Natural killer cell (primary cell): Measurements from ENCODE around the gene DLK1. TPM values are rescaled to one million over a fixed set of nuclear protein-coding genes. Genes with fewer than 3 reads are reported as not detected.

Experiments
- ATAC-seq, 3 donors: fragments of 150-1000 bp in 2 of 3; fragments of 200-7000 bp in 1 of 3; cut with Tn5 transposase; 1 replicate in 1 of 3; 2 replicates in 2 of 3; pipeline ENCODE4 v1.10.0; 2021; ENCODE audit warnings: mild to moderate bottlenecking in 2 of 3, moderate library complexity in 2 of 3
- DNase-seq, 2 donors: peaks; one replicate each; pipeline versions ENCODE4 v3.0.0 to v3.0.0-alpha.2; 2013 to 2021; ENCODE audit warnings: mixed read lengths in 1 of 2
- H3K27ac ChIP-seq: one replicate; pipeline ENCODE4 v1.5.1; 2013; ENCODE audit warnings: mild to moderate bottlenecking, low read length
- H3K27me3 ChIP-seq: one replicate; pipeline ENCODE4 v1.6.1; 2013; ENCODE audit warnings: low read length; ENCODE audit not compliant: control insufficient read depth, insufficient read depth
- H3K36me3 ChIP-seq: one replicate; pipeline ENCODE4 v1.6.1; 2013; ENCODE audit warnings: low read length; ENCODE audit not compliant: control insufficient read depth, insufficient read depth
- H3K4me1 ChIP-seq: one replicate; pipeline ENCODE4 v1.6.1; 2013; ENCODE audit warnings: low read length; ENCODE audit not compliant: control insufficient read depth, insufficient read depth
- H3K4me3 ChIP-seq: one replicate; pipeline ENCODE4 v1.5.1; 2013; ENCODE audit warnings: low read length
- H3K9me3 ChIP-seq: one replicate; pipeline ENCODE4 v1.6.1; 2013; ENCODE audit warnings: low read length; ENCODE audit not compliant: control insufficient read depth, insufficient read depth
- H3K27ac Mint-ChIP-seq, 2 donors: one replicate each; pipeline ENCODE4 v1.8.0; 2022; ENCODE audit warnings: mild to moderate bottlenecking in 2 of 2, mixed read lengths in 2 of 2, moderate library complexity in 1 of 2
- H3K27me3 Mint-ChIP-seq, 2 donors: one replicate each; pipeline ENCODE4 v1.8.0; 2022; ENCODE audit warnings: low read depth in 2 of 2, mixed read lengths in 2 of 2
- H3K36me3 Mint-ChIP-seq: one replicate; pipeline ENCODE4 v1.8.0; 2022; ENCODE audit warnings: mixed read lengths
- H3K4me1 Mint-ChIP-seq, 2 donors: one replicate each; pipeline ENCODE4 v1.8.0; 2022; ENCODE audit warnings: mixed read lengths in 2 of 2
- H3K4me3 Mint-ChIP-seq: one replicate; pipeline ENCODE4 v1.8.0; 2022; ENCODE audit warnings: mild to moderate bottlenecking, moderate library complexity, mixed read lengths
- H3K9me3 Mint-ChIP-seq, 2 donors: one replicate each; pipeline ENCODE4 v1.8.0; 2022; ENCODE audit warnings: mixed read lengths in 2 of 2
- WGBS: methylation state at CpG from one replicate; pipeline ENCODE4 v1.1.7; 2013; ENCODE audit warnings: missing lambda C conversion rate; ENCODE audit not compliant: insufficient coverage; 5-methylcytosine and 5-hydroxymethylcytosine counted together
- intact Hi-C: fragments of 100-400 bp; cut with micrococcal nuclease; formaldehyde crosslinking; loops from one replicate; pipeline ENCODE4 v1.14.2; 2022
- total RNA-seq, 4 donors: library from RNA; stranded (reverse); fragments of 120-200 nt in 1 of 4; gene quantifications; one replicate each; pipeline versions ENCODE4 v1.2.3 to v1.2.4, GENCODE V29; 2013 to 2022
- TF ChIP-seq, protein P1 (sequence below): fragments of 200-600 bp; IDR thresholded peaks from one replicate; pipeline ENCODE4 v1.8.0; 2022; ENCODE audit warnings: antibody characterized with exemption

Gene DLK1
- total RNA-seq, 3 donors from 2014 or later (not counting 1 experiment from before 2014, with no cell fraction given) = not detected

DNA sequence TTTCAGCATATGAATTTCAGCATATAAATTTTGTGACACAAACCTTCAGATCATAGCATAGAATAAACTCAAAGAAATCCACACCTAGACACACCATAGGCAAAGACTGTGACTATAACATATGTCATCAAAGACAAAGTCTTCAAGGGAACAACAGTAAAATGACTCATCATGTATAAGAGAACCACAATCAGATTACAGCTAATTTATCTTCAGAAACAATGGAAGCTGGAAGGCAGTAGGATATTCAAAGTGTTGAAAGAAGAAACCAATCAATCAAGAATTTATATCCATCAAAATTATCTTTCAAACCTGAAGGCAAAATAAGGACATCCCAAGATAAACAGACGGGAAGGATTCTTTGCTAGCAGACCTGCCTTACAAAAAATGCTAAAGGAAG lies 29.0 kb downstream of the DLK1 start:
- TF ChIP-seq, protein P1, sequence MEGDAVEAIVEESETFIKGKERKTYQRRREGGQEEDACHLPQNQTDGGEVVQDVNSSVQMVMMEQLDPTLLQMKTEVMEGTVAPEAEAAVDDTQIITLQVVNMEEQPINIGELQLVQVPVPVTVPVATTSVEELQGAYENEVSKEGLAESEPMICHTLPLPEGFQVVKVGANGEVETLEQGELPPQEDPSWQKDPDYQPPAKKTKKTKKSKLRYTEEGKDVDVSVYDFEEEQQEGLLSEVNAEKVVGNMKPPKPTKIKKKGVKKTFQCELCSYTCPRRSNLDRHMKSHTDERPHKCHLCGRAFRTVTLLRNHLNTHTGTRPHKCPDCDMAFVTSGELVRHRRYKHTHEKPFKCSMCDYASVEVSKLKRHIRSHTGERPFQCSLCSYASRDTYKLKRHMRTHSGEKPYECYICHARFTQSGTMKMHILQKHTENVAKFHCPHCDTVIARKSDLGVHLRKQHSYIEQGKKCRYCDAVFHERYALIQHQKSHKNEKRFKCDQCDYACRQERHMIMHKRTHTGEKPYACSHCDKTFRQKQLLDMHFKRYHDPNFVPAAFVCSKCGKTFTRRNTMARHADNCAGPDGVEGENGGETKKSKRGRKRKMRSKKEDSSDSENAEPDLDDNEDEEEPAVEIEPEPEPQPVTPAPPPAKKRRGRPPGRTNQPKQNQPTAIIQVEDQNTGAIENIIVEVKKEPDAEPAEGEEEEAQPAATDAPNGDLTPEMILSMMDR = no peak

DNA sequence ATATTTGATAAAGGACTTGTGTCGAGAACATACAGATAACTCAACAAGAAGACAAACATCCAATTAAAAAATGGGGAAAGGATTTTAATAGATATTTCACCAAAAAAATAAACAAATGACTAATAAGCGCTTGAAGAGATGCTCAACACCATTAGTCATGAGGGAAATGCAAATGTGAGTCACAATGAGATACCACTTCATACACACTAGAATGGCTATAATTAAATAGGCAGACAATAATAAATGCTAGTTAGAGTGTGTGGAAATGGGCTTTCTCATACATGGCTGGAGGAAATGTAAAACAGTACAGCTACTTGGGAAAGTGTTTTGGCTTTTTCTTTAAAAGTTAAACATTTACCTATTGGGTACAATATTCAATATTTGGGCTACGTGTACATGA lies 34.8 kb downstream of the DLK1 start:
- DNase-seq = no peak
- WGBS = 100% methylated on average over 1 of the region's 3 CpGs
- H3K4me3 Mint-ChIP-seq = no peak overlapping the region
- peaks cover 9 to 31% of the 10 kb centered on the region in 2 donors for H3K27me3 Mint-ChIP-seq
- no peaks in the 10 kb centered on the region for H3K4me1 ChIP-seq
- no peak overlapping the region for H3K4me3 ChIP-seq
- no peaks in the 10 kb centered on the region for H3K9me3 ChIP-seq
- no peaks in the 10 kb centered on the region for H3K9me3 Mint-ChIP-seq
- TF ChIP-seq, protein P1 = no peak
- H3K36me3 Mint-ChIP-seq = no peaks in the 10 kb centered on the region
- no peaks in the 10 kb centered on the region for H3K27me3 ChIP-seq
- H3K27ac Mint-ChIP-seq = no peak overlapping the region
- H3K4me1 Mint-ChIP-seq = no peaks in the 10 kb centered on the region
- no peaks in the 10 kb centered on the region for H3K36me3 ChIP-seq
- intact Hi-C loops = no loop called here
- ATAC-seq = no peak
- H3K27ac ChIP-seq = no peak overlapping the region

More for the DNA sequence above, 29.0 kb downstream of the DLK1 start:
- H3K4me1 Mint-ChIP-seq = no peaks in the 10 kb centered on the region
- intact Hi-C loops = no loop called here
- H3K27ac Mint-ChIP-seq = no peak overlapping the region
- H3K9me3 Mint-ChIP-seq = no peaks in the 10 kb centered on the region
- Histone ChIP-seq H3K4me1 (no peaks in the 10 kb centered on the region), H3K36me3 (no peaks in the 10 kb centered on the region), H3K9me3 (no peaks in the 10 kb centered on the region), H3K27ac (no peak overlapping the region), H3K4me3 (no peak overlapping the region), H3K27me3 (peaks cover 2% of the 10 kb centered on the region)
- no peak overlapping the region for H3K4me3 Mint-ChIP-seq
- no peaks in the 10 kb centered on the region for H3K36me3 Mint-ChIP-seq
- 89% methylated on average over 1 of the region's 1 CpG for WGBS
- ATAC-seq (no peak), DNase-seq (no peak)
- peaks cover 13 to 26% of the 10 kb centered on the region in 2 donors for H3K27me3 Mint-ChIP-seq

DNA sequence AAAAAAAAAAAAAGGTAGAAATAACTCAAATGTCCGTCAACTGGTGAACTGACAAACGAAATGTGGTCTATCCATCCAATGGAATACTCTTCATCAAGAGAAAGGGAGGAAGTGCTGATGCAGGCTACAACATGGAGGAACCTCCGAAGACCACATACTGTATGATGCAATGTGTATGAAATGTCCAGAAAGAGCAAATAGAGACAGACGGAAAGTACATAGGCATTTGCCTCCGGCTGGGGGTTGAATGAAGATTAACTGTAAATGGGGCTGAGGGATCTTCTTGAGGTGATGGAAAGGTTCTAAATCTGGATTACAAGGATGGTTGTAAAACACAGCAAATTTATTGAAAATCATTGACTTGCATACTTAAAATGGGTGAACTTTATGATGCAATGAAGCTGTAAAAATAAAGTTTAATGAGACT lies 35.4 kb downstream of the DLK1 start:
- Mint-ChIP-seq H3K27me3 (peaks cover 9 to 31% of the 10 kb centered on the region in 2 donors), H3K4me3 (no peak overlapping the region), H3K4me1 (no peaks in the 10 kb centered on the region), H3K27ac (no peak overlapping the region), H3K9me3 (no peaks in the 10 kb centered on the region), H3K36me3 (no peaks in the 10 kb centered on the region)
- WGBS = 90% methylated on average over 5 of the region's 5 CpGs
- H3K9me3 ChIP-seq = no peaks in the 10 kb centered on the region
- intact Hi-C loops = no loop called here
- DNase-seq = no peak
- no peaks in the 10 kb centered on the region for H3K27me3 ChIP-seq
- TF ChIP-seq, protein P1 = no peak
- no peak for ATAC-seq
- no peaks in the 10 kb centered on the region for H3K36me3 ChIP-seq
- no peak overlapping the region for H3K27ac ChIP-seq
- no peak overlapping the region for H3K4me3 ChIP-seq
- H3K4me1 ChIP-seq = no peaks in the 10 kb centered on the region

DNA sequence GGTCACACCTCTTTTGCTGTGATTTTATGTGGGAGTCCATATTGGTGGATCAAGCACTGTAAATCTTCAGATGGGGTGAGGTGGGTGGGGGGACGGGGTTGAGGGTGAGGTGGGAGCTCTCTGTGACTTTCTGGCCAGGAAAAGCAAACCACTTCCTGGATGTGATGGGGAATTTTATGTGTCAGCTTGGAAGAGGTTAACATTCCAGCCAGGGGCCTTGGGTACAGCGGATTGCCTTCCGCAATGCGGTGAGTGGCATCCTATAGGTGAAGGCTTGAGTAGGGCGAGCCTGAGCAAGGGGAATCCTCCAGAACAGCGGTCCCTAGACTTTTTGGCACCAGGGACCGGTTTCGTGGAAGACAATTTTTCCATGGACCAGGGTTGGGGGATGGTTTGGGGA lies 36.2 kb downstream of the DLK1 start:
- no peak for DNase-seq
- no peaks in the 10 kb centered on the region for H3K4me1 ChIP-seq
- H3K4me3 ChIP-seq = no peak overlapping the region
- H3K27me3 ChIP-seq = no peaks in the 10 kb centered on the region
- H3K4me1 Mint-ChIP-seq = no peaks in the 10 kb centered on the region
- no peaks in the 10 kb centered on the region for H3K9me3 ChIP-seq
- ATAC-seq = no peak
- 92% methylated on average over 6 of the region's 8 CpGs for whole genome bisulfite sequencing
- TF ChIP-seq, protein P1 = no peak
- H3K27ac ChIP-seq = no peak overlapping the region
- H3K9me3 Mint-ChIP-seq = no peaks in the 10 kb centered on the region
- no peak overlapping the region for H3K27ac Mint-ChIP-seq
- no peak overlapping the region for H3K4me3 Mint-ChIP-seq
- H3K27me3 Mint-ChIP-seq = peaks cover 8 to 31% of the 10 kb centered on the region in 2 donors
- intact Hi-C loops = no loop called here
- no peaks in the 10 kb centered on the region for H3K36me3 Mint-ChIP-seq
- H3K36me3 ChIP-seq = no peaks in the 10 kb centered on the region
